Activated CD4-positive, alpha-beta T cell treated with anti-CD3 and anti-CD28 coated beads, Interleukin-2, amount 50 U/mL, for 1 hour (primary cell): Measurements from ENCODE around the gene CCDC38.

Experiments used
- DNase-seq: peaks from one replicate; pipeline ENCODE4 v3.0.0-alpha.2; 2020

CCDC38 gene

GRCh38 chr12:95830335-95831089, 111.9 kb downstream of the CCDC38 start:
- DNase-seq = no peak

GRCh38 chr12:95829395-95829794, 113.0 kb downstream of the CCDC38 start:
- DNase-seq = no peak

- DNase-seq = no peak
Observed at GRCh38 chr12:95820096-95820703, 122.2 kb downstream of the CCDC38 start.
